BE2C (cell line): ENCODE data around the gene SRP54.

Source experiments
- DNase-seq: peaks from one replicate; pipeline ENCODE4 v3.0.0-alpha.2; 2020
- H3K27me3 ChIP-seq: fragments of 250-450 bp; sonication (Bioruptor Pico); 2 replicates; pipeline ENCODE4 v1.5.1; 2020; ENCODE audit warnings: mild to moderate bottlenecking
- H3K36me3 ChIP-seq: fragments of 250-450 bp; sonication (Bioruptor Pico); 2 replicates; pipeline ENCODE4 v1.5.1; 2020; ENCODE audit warnings: mild to moderate bottlenecking
- H3K4me1 ChIP-seq: fragments of 250-450 bp; sonication (Bioruptor Pico); 2 replicates; pipeline ENCODE4 v1.5.1; 2020
- H3K4me3 ChIP-seq: 2 replicates; pipeline ENCODE4 v1.5.1; 2011; ENCODE audit warnings: low read depth, low read length
- H3K9me3 ChIP-seq: fragments of 250-450 bp; sonication (Bioruptor Pico); 2 replicates; pipeline ENCODE4 v1.5.1; 2020
- CTCF ChIP-seq: IDR thresholded peaks from 2 replicates; pipeline ENCODE4 v1.5.1; 2012; ENCODE audit warnings: mild to moderate bottlenecking, low read depth, low read length

SRP54 gene

GRCh38 chr14:35001621-35002020 is 18.8 kb downstream of the SRP54 start:
- TF ChIP-seq CTCF = no peak
- H3K36me3 ChIP-seq = peaks cover 21% of the 10 kb centered on the region
- H3K27me3 ChIP-seq = no peaks in the 10 kb centered on the region
- H3K4me1 ChIP-seq = no peaks in the 10 kb centered on the region
- no peak for DNase-seq
- H3K9me3 ChIP-seq = no peaks in the 10 kb centered on the region
- no peak overlapping the region for H3K4me3 ChIP-seq

- no peaks in the 10 kb centered on the region for H3K4me1 ChIP-seq
- H3K4me3 ChIP-seq = no peak overlapping the region
- peaks cover 25% of the 10 kb centered on the region for H3K36me3 ChIP-seq
- no peaks in the 10 kb centered on the region for H3K9me3 ChIP-seq
- no peaks in the 10 kb centered on the region for H3K27me3 ChIP-seq
- no peak for DNase-seq
- no peak for TF ChIP-seq CTCF
These were observed 22.0 kb downstream of the SRP54 start for GRCh38 chr14:35004839-35005238.

- no peaks in the 10 kb centered on the region for H3K27me3 ChIP-seq
- no peak for DNase-seq
- no peak for TF ChIP-seq CTCF
- H3K4me3 ChIP-seq = no peak overlapping the region
- no peaks in the 10 kb centered on the region for H3K4me1 ChIP-seq
- H3K9me3 ChIP-seq = no peaks in the 10 kb centered on the region
- peaks cover 41% of the 10 kb centered on the region for H3K36me3 ChIP-seq
These were observed 33.8 kb downstream of the SRP54 start for GRCh38 chr14:35016568-35016967.

GRCh38 chr14:35020713-35021112 is 37.9 kb downstream of the SRP54 start:
- no peaks in the 10 kb centered on the region for H3K4me1 ChIP-seq
- no peak for DNase-seq
- H3K4me3 ChIP-seq = no peak overlapping the region
- H3K27me3 ChIP-seq = no peaks in the 10 kb centered on the region
- TF ChIP-seq CTCF = no peak
- H3K9me3 ChIP-seq = no peaks in the 10 kb centered on the region
- peaks cover 40% of the 10 kb centered on the region for H3K36me3 ChIP-seq

- Histone ChIP-seq H3K27me3 (no peaks in the 10 kb centered on the region), H3K36me3 (peaks cover 46% of the 10 kb centered on the region), H3K9me3 (no peaks in the 10 kb centered on the region), H3K4me3 (no peak overlapping the region), H3K4me1 (no peaks in the 10 kb centered on the region)
- no peak for DNase-seq
- no peak for TF ChIP-seq CTCF
These were observed 45.6 kb downstream of the SRP54 start for GRCh38 chr14:35028435-35028834.

GRCh38 chr14:35032562-35032961 is 49.8 kb downstream of the SRP54 start:
- Histone ChIP-seq H3K27me3 (no peaks in the 10 kb centered on the region), H3K9me3 (no peaks in the 10 kb centered on the region), H3K4me1 (no peaks in the 10 kb centered on the region), H3K4me3 (no peak overlapping the region), H3K36me3 (peaks cover 30% of the 10 kb centered on the region)
- DNase-seq = no peak
- no peak for TF ChIP-seq CTCF
